Esophagus squamous epithelium (tissue), 4 donors: ENCODE measurements around the gene MRPS9.

Experiments used
- POLR2A ChIP-seq, 4 donors: fragments of 450-650 bp; IDR thresholded peaks; one replicate each; pipeline ENCODE4 v1.6.1; 2017; ENCODE audit warnings: antibody characterized with exemption in 4 of 4, mild to moderate bottlenecking in 4 of 4, moderate library complexity in 3 of 4
- TF ChIP-seq, protein P1 (sequence below), 6 experiments: fragments of 450-650 bp in 4 of 6; fragments of 200-600 bp in 2 of 6; sonication (generic) in 2 of 6; IDR thresholded peaks; one replicate each; pipeline ENCODE4 v1.5.1; 2016 to 2019; ENCODE audit warnings: antibody characterized with exemption in 6 of 6, mild to moderate bottlenecking in 4 of 6, moderate library complexity in 4 of 6

DNA sequence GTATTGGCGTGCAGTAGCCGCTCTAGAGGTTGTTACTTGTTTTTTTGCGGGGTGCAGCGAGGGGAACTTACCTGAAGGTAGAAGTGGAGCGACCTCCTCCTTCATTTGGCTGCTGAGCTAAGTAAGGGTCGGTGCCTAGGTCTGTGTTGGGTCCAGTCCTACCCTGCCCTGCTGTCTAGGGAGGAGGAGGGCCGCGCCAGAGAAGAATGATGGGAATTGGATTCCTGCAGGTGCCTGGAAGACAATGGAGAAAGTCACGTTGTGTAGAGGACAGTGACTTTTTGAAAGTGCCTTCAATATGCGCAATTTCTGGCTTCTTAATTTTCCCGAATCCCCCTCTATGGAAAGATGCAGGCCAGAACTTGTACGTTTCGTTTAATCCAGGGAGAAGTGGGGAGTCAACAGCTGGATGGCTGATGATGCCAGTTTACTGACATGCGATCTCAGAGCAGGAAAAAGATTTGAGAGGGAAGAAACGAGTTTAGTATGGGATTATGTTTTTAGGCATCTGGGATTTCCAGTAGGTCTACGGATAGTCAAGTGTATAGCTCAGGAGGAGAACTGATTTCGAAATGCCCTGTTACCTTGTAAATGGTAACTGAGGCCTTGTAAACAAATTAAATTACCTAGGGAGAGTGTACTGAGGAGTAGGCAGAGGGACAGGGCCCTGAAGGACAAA, 653 bp downstream of the MRPS9 start:
- TF ChIP-seq, protein P1, sequence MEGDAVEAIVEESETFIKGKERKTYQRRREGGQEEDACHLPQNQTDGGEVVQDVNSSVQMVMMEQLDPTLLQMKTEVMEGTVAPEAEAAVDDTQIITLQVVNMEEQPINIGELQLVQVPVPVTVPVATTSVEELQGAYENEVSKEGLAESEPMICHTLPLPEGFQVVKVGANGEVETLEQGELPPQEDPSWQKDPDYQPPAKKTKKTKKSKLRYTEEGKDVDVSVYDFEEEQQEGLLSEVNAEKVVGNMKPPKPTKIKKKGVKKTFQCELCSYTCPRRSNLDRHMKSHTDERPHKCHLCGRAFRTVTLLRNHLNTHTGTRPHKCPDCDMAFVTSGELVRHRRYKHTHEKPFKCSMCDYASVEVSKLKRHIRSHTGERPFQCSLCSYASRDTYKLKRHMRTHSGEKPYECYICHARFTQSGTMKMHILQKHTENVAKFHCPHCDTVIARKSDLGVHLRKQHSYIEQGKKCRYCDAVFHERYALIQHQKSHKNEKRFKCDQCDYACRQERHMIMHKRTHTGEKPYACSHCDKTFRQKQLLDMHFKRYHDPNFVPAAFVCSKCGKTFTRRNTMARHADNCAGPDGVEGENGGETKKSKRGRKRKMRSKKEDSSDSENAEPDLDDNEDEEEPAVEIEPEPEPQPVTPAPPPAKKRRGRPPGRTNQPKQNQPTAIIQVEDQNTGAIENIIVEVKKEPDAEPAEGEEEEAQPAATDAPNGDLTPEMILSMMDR (IDR thresholded peaks at IDR 0.05): no peak
- no peak for TF ChIP-seq POLR2A (IDR thresholded peaks at IDR 0.05)
